HL-60 (cell line): Measurements from ENCODE around the gene FHDC1.

Source experiments
- DNase-seq, 2 experiments: peaks; one replicate each; pipeline ENCODE4 v3.0.0-alpha.2; 2010 to 2020; ENCODE audit warnings: low read depth in 1 of 2, low spot score in 1 of 2
- H3K27ac ChIP-seq: fragments of 250-450 bp; sonication (Bioruptor Pico); replicated peaks from 2 replicates; pipeline ENCODE4 v1.5.1; 2020; ENCODE audit warnings: mild to moderate bottlenecking, moderate library complexity
- H3K27me3 ChIP-seq: fragments of 250-450 bp; sonication (Bioruptor Pico); 2 replicates; pipeline ENCODE4 v1.5.1; 2021; ENCODE audit warnings: mild to moderate bottlenecking, moderate library complexity; ENCODE audit not compliant: insufficient read depth, poor library complexity, severe bottlenecking
- H3K4me3 ChIP-seq: replicated peaks from 2 replicates; pipeline ENCODE4 v1.5.1; 2011; ENCODE audit warnings: mild to moderate bottlenecking, control low read depth, low read length; ENCODE audit not compliant: insufficient read depth
- CTCF ChIP-seq: IDR thresholded peaks from one replicate; pipeline ENCODE4 v1.5.1; 2011; ENCODE audit warnings: low read length, control low read depth, inconsistent platforms; ENCODE audit not compliant: insufficient read depth
- GABPA ChIP-seq: IDR thresholded peaks from 2 replicates; pipeline ENCODE4 v1.6.1; 2012; ENCODE audit warnings: low read depth
- POLR2AphosphoS5 ChIP-seq: IDR thresholded peaks from 2 replicates; pipeline ENCODE4 v1.6.1; 2012; ENCODE audit warnings: low read depth
- REST ChIP-seq: IDR thresholded peaks from 2 replicates; pipeline ENCODE4 v1.6.1; 2012; ENCODE audit warnings: low read depth; ENCODE audit not compliant: insufficient replicate concordance
- SPI1 ChIP-seq: IDR thresholded peaks from 2 replicates; pipeline ENCODE4 v1.6.1; 2012; ENCODE audit warnings: low read depth, mild to moderate bottlenecking, borderline replicate concordance

The FHDC1 gene

GRCh38 chr4:152920768-152921167 is 15.4 kb upstream of the FHDC1 start:
- Histone ChIP-seq H3K4me3 (no peak overlapping the region), H3K27me3 (no peaks in the 10 kb centered on the region), H3K27ac (no peak overlapping the region)
- DNase-seq = no peak
- TF ChIP-seq POLR2AphosphoS5 (no peak), GABPA (no peak), CTCF (no peak), SPI1 (no peak), REST (no peak)

- no peak overlapping the region for H3K27ac ChIP-seq
- TF ChIP-seq GABPA (no peak), CTCF (no peak), POLR2AphosphoS5 (no peak), REST (no peak), SPI1 (no peak)
- no peak for DNase-seq
Observed at GRCh38 chr4:152921284-152921683, 14.8 kb upstream of the FHDC1 start.

GRCh38 chr4:152925851-152926250 is 10.3 kb upstream of the FHDC1 start:
- no peak for TF ChIP-seq GABPA
- TF ChIP-seq CTCF = no peak
- no peak for TF ChIP-seq POLR2AphosphoS5
- no peak for TF ChIP-seq REST
- TF ChIP-seq SPI1 = no peak

More at GRCh38 chr4:152921284-152921683, 14.8 kb upstream of the FHDC1 start:
- H3K4me3 ChIP-seq = no peak overlapping the region
- H3K27me3 ChIP-seq = no peaks in the 10 kb centered on the region

More at GRCh38 chr4:152925851-152926250, 10.3 kb upstream of the FHDC1 start:
- DNase-seq = no peak
- Histone ChIP-seq H3K27me3 (no peaks in the 10 kb centered on the region), H3K27ac (no peak overlapping the region), H3K4me3 (no peak overlapping the region)
